ENCODE results near the gene AKR1C8.

- no peak for TF ChIP-seq SMC3 (conservative IDR thresholded peaks at IDR 0.05; ENCODE audit: poor library complexity)
- TF ChIP-seq, protein P1, sequence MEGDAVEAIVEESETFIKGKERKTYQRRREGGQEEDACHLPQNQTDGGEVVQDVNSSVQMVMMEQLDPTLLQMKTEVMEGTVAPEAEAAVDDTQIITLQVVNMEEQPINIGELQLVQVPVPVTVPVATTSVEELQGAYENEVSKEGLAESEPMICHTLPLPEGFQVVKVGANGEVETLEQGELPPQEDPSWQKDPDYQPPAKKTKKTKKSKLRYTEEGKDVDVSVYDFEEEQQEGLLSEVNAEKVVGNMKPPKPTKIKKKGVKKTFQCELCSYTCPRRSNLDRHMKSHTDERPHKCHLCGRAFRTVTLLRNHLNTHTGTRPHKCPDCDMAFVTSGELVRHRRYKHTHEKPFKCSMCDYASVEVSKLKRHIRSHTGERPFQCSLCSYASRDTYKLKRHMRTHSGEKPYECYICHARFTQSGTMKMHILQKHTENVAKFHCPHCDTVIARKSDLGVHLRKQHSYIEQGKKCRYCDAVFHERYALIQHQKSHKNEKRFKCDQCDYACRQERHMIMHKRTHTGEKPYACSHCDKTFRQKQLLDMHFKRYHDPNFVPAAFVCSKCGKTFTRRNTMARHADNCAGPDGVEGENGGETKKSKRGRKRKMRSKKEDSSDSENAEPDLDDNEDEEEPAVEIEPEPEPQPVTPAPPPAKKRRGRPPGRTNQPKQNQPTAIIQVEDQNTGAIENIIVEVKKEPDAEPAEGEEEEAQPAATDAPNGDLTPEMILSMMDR (IDR thresholded peaks at IDR 0.05; ENCODE audit: poor library complexity, severe bottlenecking), result no peak
- no peak for TF ChIP-seq POLR2AphosphoS5 (IDR thresholded peaks at IDR 0.05)
- no peak for TF ChIP-seq EP300 (conservative IDR thresholded peaks at IDR 0.05; ENCODE audit: poor library complexity, severe bottlenecking)
- TF ChIP-seq EZH2 (IDR thresholded peaks at IDR 0.05; ENCODE audit: borderline replicate concordance, insufficient read depth, low read length, poor library complexity, severe bottlenecking), result no peak
These were observed 78.4 kb downstream of the AKR1C8 start for GRCh38 chr10:5106553-5106952.
